22Rv1 (cell line): ENCODE measurements around the gene DBNL.

Experiments
- H3K27ac ChIP-seq: fragments of 450-650 bp; 2 replicates; pipeline ENCODE4 v1.5.1; 2017
- CTCF ChIP-seq: fragments of 450-650 bp; IDR thresholded peaks from 2 replicates; pipeline ENCODE4 v1.5.1; 2017; ENCODE audit warnings: mild to moderate bottlenecking
- ZFX ChIP-seq: fragments of 450-650 bp; IDR thresholded peaks from 2 replicates; pipeline ENCODE4 v1.6.1; 2017; ENCODE audit warnings: antibody characterized with exemption, borderline replicate concordance

The DBNL gene

GRCh38 chr7:44057849-44058758 lies 13.6 kb downstream of the DBNL start:
- no peak overlapping the region for H3K27ac ChIP-seq
- TF ChIP-seq ZFX, result no peak
- TF ChIP-seq CTCF, result no peak

GRCh38 chr7:44058759-44059218 lies 14.3 kb downstream of the DBNL start:
- TF ChIP-seq CTCF (no peak), ZFX (no peak)
- no peak overlapping the region for H3K27ac ChIP-seq

GRCh38 chr7:44059219-44060090 lies 15.0 kb downstream of the DBNL start:
- TF ChIP-seq CTCF (no peak), ZFX (no peak)
- H3K27ac ChIP-seq, result 0 out of 2 replicates have a peak overlapping the region, but pooled peaks have one; percentile 9

GRCh38 chr7:44060091-44060947 lies 15.8 kb downstream of the DBNL start:
- peak overlapping the region; percentile 80 for H3K27ac ChIP-seq
- no peak for TF ChIP-seq ZFX

- no peak for TF ChIP-seq ZFX
- no peak for TF ChIP-seq CTCF
- H3K27ac ChIP-seq, result peak overlapping the region; percentile 80
These were observed 16.6 kb downstream of the DBNL start for GRCh38 chr7:44060948-44061644.

GRCh38 chr7:44061645-44062179 lies 17.2 kb downstream of the DBNL start:
- peak overlapping the region; percentile 80 for H3K27ac ChIP-seq
- TF ChIP-seq ZFX (no peak), CTCF (no peak)
